IMR-90 (cell line): Measurements from ENCODE around the gene FUT2. TPM values are rescaled to one million over a fixed set of nuclear protein-coding genes. Genes with fewer than 3 reads are reported as not detected.

Source experiments
- ATAC-seq: fragments of 200-7000 bp; cut with Tn5 transposase; 2 replicates; pipeline ENCODE4 v1.9.1; 2020; ENCODE audit warnings: low read depth, mild to moderate bottlenecking, moderate library complexity
- BruUV-seq: library from RNA; stranded (reverse); fragments of 400-500 nt; replicated peaks from 2 replicates; lab custom pipeline; 2021; lab: Mats Ljungman, UMichigan
- CTCF ChIA-PET: fragments of 300-600 bp; formaldehyde crosslinking; extraction: SDS; loops from one replicate; lab custom pipeline; 2021; ENCODE audit warnings: antibody characterized with exemption; lab: Yijun Ruan, JAX
- POLR2A ChIA-PET: fragments of 300-600 bp; sonication (Branson Sonifier 250); formaldehyde crosslinking; loops from one replicate; lab custom pipeline; 2022; ENCODE audit warnings: antibody characterized with exemption; ENCODE audit not compliant: unreplicated experiment; lab: Charles Lee
- DNase-seq: peaks from one replicate; pipeline ENCODE4 v3.0.0; 2013
- H2AFZ ChIP-seq: replicated peaks from 2 replicates; pipeline ENCODE3; 2013; ENCODE audit warnings: low read length, mild to moderate bottlenecking; ENCODE audit not compliant: poor library complexity
- H2AK5ac ChIP-seq: 2 replicates; pipeline ENCODE4 v1.6.1; 2013; ENCODE audit warnings: low read depth, low read length, inconsistent platforms
- H2AK9ac ChIP-seq: replicated peaks from 2 replicates; pipeline ENCODE3; 2013; ENCODE audit warnings: mild to moderate bottlenecking, low read depth, low read length, moderate library complexity; ENCODE audit not compliant: poor library complexity
- H2BK120ac ChIP-seq: 2 replicates; pipeline ENCODE4 v1.6.1; 2013; ENCODE audit warnings: low read depth, low read length, inconsistent platforms
- H2BK15ac ChIP-seq: 3 replicates; pipeline ENCODE4 v1.6.1; 2013; ENCODE audit warnings: low read depth, low read length, inconsistent platforms
- H2BK20ac ChIP-seq: 2 replicates; pipeline ENCODE4 v1.6.1; 2013; ENCODE audit warnings: low read depth, mild to moderate bottlenecking, inconsistent platforms, low read length, moderate library complexity
- H2BK5ac ChIP-seq: 2 replicates; pipeline ENCODE4 v1.6.1; 2013; ENCODE audit warnings: mild to moderate bottlenecking, low read depth, low read length, inconsistent platforms; ENCODE audit not compliant: poor library complexity, severe bottlenecking
- H3K14ac ChIP-seq: replicated peaks from 2 replicates; pipeline ENCODE4 v1.6.1; 2013; ENCODE audit warnings: low read depth, low read length, inconsistent platforms
- H3K18ac ChIP-seq: 2 replicates; pipeline ENCODE4 v1.6.1; 2013; ENCODE audit warnings: low read depth, low read length, control low read depth
- H3K23ac ChIP-seq: 2 replicates; pipeline ENCODE4 v1.6.1; 2013; ENCODE audit warnings: low read depth, low read length, inconsistent platforms
- H3K27ac ChIP-seq: 2 replicates; pipeline ENCODE4 v1.5.1; 2013; ENCODE audit warnings: mild to moderate bottlenecking, control low read depth, low read length; ENCODE audit not compliant: insufficient read depth
- H3K27me3 ChIP-seq: 2 replicates; pipeline ENCODE4 v1.6.1; 2013; ENCODE audit warnings: low read length; ENCODE audit not compliant: control insufficient read depth, insufficient read depth
- H3K36me3 ChIP-seq: 2 replicates; pipeline ENCODE4 v1.6.1; 2013; ENCODE audit warnings: low read length, mixed read lengths; ENCODE audit not compliant: control insufficient read depth, insufficient read depth
- H3K4ac ChIP-seq: 2 replicates; pipeline ENCODE4 v1.6.1; 2013; ENCODE audit warnings: low read depth, low read length, inconsistent platforms
- H3K4me1 ChIP-seq: 2 replicates; pipeline ENCODE4 v1.6.1; 2013; ENCODE audit warnings: low read length, mixed read lengths; ENCODE audit not compliant: control insufficient read depth, insufficient read depth
- H3K4me2 ChIP-seq: 2 replicates; pipeline ENCODE4 v1.6.1; 2013; ENCODE audit warnings: low read depth, mild to moderate bottlenecking, control low read depth, low read length, moderate library complexity
- H3K4me3 ChIP-seq: 2 replicates; pipeline ENCODE4 v1.5.1; 2013; ENCODE audit warnings: low read depth, mild to moderate bottlenecking, control low read depth, low read length, moderate library complexity; ENCODE audit not compliant: insufficient read depth
- H3K56ac ChIP-seq: 2 replicates; pipeline ENCODE4 v1.6.1; 2013; ENCODE audit warnings: low read length, inconsistent platforms; ENCODE audit not compliant: insufficient read depth; ENCODE audit errors: extremely low read depth
- H3K79me1 ChIP-seq, 2 experiments: 2 replicates each; pipeline ENCODE4 v1.6.1; 2013; ENCODE audit warnings: low read length in 2 of 2, inconsistent platforms in 1 of 2, low read depth in 1 of 2
- H3K9ac ChIP-seq: 2 replicates; pipeline ENCODE4 v1.6.1; 2013; ENCODE audit warnings: low read depth, low read length, control low read depth
- H3K9me1 ChIP-seq: 2 replicates; pipeline ENCODE4 v1.6.1; 2013; ENCODE audit warnings: low read length, inconsistent platforms; ENCODE audit not compliant: insufficient read depth
- H3K9me3 ChIP-seq: 2 replicates; pipeline ENCODE4 v1.6.1; 2013; ENCODE audit warnings: low read length; ENCODE audit not compliant: control insufficient read depth, insufficient read depth
- H4K20me1 ChIP-seq: 2 replicates; pipeline ENCODE4 v1.6.1; 2013; ENCODE audit warnings: low read length, inconsistent platforms; ENCODE audit not compliant: insufficient read depth
- H4K5ac ChIP-seq: 2 replicates; pipeline ENCODE4 v1.6.1; 2013; ENCODE audit warnings: mild to moderate bottlenecking, low read depth, low read length, control low read depth
- H4K8ac ChIP-seq, 2 experiments: 2 replicates each; pipeline ENCODE4 v1.6.1; 2013; ENCODE audit warnings: low read depth in 2 of 2, low read length in 2 of 2, control low read depth in 1 of 2, inconsistent platforms in 1 of 2
- H4K91ac ChIP-seq: 2 replicates; pipeline ENCODE4 v1.6.1; 2013; ENCODE audit warnings: low read depth, low read length, inconsistent platforms; ENCODE audit not compliant: insufficient read depth
- MAFK ChIP-seq: IDR thresholded peaks from 2 replicates; pipeline ENCODE4 v1.6.1; 2012; ENCODE audit warnings: low read depth, low read length, improper control_type of control experiment
- WGBS, 2 experiments: methylation state at CpG; one replicate each; pipeline versions ENCODE4 v1.1.5 to v1.1.7; 2013; ENCODE audit warnings: missing lambda C conversion rate in 2 of 2; ENCODE audit not compliant: insufficient read length in 1 of 2; ENCODE audit errors: extremely low coverage in 2 of 2; 5-methylcytosine and 5-hydroxymethylcytosine counted together
- dilution Hi-C: fragments of 300-500 bp; cut with HindIII; formaldehyde crosslinking; loops from one replicate; pipeline ENCODE4 v1.14.3; 2018; ENCODE audit warnings: low sequenced_read_pairs; ENCODE audit not compliant: unreplicated experiment
- in situ Hi-C: fragments of 300-500 bp; cut with MboI; formaldehyde crosslinking; loops from 3 replicates; pipeline ENCODE4 v1.14.3; 2019; ENCODE audit warnings: low sequenced_read_pairs, inconsistent platforms, mixed read lengths
- intact Hi-C: fragments of 100-400 bp; cut with micrococcal nuclease; formaldehyde crosslinking; loops from 2 replicates; pipeline ENCODE4 v1.10.0; 2022
- polyA plus RNA-seq, 3 experiments: library from polyadenylated mRNA; depleted of rRNA; stranded (reverse); fragments of >200 nt; gene quantifications; 2 replicates each; pipeline ENCODE4 v1.2.3, GENCODE V29; 2012; ENCODE audit warnings: low replicate concordance in 1 of 3
- total RNA-seq: library from RNA; depleted of rRNA; stranded (reverse); fragments of >200 nt; gene quantifications from 2 replicates; pipeline ENCODE4 v1.2.3, GENCODE V29; 2012

The FUT2 gene
- total and polyA plus RNA-seq, 2 of the 4 experiments (the other 2 are of a cell fraction) = not detected

DNA sequence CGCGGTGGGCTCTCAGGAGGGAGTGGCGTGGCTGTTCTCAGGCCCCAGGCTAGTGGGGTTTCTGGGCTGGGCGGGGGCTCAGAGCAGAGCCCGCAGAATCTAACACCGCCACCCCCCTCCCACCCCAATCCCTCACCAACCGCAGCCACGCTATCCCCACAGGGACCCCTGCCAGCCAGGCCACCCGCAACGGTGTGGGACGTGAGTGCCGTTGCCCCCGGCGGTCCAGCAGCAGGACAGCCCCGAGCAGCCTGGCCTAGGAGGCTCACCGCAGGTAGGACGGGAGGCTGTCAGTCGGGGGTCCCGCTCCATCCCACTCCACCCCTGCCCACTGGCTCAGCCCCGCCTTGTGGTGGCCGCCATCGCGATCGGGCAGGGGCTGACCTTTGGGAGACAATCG lies 22.8 kb upstream of the FUT2 start, which contains the start of gene NTN5:
Gene NTN5, minus strand, starts transcription at position 24 of the 400 bp plus-strand sequence. CDS start 2,031 bp downstream, outside the sequence.
- H4K20me1 ChIP-seq = no peaks in the 10 kb centered on the region
- no peaks in the 10 kb centered on the region for H3K36me3 ChIP-seq
- BruUV-seq = no TSS peak
- H4K5ac ChIP-seq = no peak within 1 kb of the TSS
- no peak within 1 kb of the TSS for H4K91ac ChIP-seq
- H3K9me3 ChIP-seq = no peaks in the 10 kb centered on the region
- no peaks in the 10 kb centered on the region for H3K9me1 ChIP-seq
- in situ Hi-C loops (no loop called here), dilution Hi-C loops (no loop called here), intact Hi-C loops (no loop called here)
- no peaks in the 10 kb centered on the region for H3K79me1 ChIP-seq
- H3K56ac ChIP-seq = no peak within 1 kb of the TSS
- POLR2A ChIA-PET = no interaction called here
- no peaks in the 10 kb centered on the region for H3K4me1 ChIP-seq
- no peak within 1 kb of the TSS for H2AK5ac ChIP-seq
- WGBS, 2 experiments = 55% methylated on average over 8 of the region's 25 CpGs; no CpG with 5 or more reads in 1 of the 2 experiments
- no peak within 1 kb of the TSS for H3K9ac ChIP-seq
- no peak within 1 kb of the TSS for H3K14ac ChIP-seq
- ATAC-seq (no peak), DNase-seq (no peak)
- peaks cover 6% of the 10 kb centered on the region; the same call in 1 of the 2 replicates for H3K27me3 ChIP-seq
- peak within 1 kb of the TSS; percentile 39 for H2AFZ ChIP-seq
- H2AK9ac ChIP-seq = no peak within 1 kb of the TSS
- H2BK120ac ChIP-seq = no peak within 1 kb of the TSS
- H2BK20ac ChIP-seq = no peak within 1 kb of the TSS
- no peak within 1 kb of the TSS for H3K4me2 ChIP-seq
- H3K4ac ChIP-seq = no peak within 1 kb of the TSS
- TF ChIP-seq MAFK = no peak
- H3K4me3 ChIP-seq = no peak within 1 kb of the TSS
- no peak within 1 kb of the TSS for H2BK5ac ChIP-seq
- H3K27ac ChIP-seq = no peak within 1 kb of the TSS
- no peak within 1 kb of the TSS for H4K8ac ChIP-seq
- H3K23ac ChIP-seq = no peak within 1 kb of the TSS
- H3K18ac ChIP-seq = no peak within 1 kb of the TSS
- CTCF ChIA-PET = no interaction called here
- no peak within 1 kb of the TSS for H2BK15ac ChIP-seq
